Embryonic facial prominence (tissue), 1 donor: ENCODE results near the gene DDX59.
"Not testable (repeated sequence)": the region's sequence is repeated elsewhere in the genome, so short reads cannot be mapped to it uniquely, and the experiment has no call there.

Source experiments
- DNase-seq: peaks from one replicate; pipeline ENCODE4 v3.0.0-alpha.2; 2016; ENCODE audit errors: extremely low spot score

DDX59 gene

DNA sequence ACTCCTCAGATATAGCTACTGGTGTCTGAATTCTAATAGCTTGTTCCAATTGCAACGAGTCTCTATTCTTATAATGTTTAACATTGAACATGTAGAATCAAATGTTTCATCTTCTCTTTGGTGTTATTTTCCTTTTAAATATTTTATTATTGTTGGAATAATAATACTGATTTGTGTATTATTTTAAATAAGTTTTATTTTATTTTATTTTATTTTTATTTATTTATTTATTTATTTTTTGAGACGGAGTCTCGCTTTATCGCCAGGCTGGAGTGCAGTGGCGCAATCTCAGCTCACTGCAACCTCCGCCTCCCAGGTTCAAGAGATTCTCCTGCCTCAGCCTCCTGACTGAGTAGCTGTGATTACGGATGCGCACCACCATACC lies 39.2 kb downstream of the DDX59 start:
- DNase-seq, result not testable (repeated sequence)

DNA sequence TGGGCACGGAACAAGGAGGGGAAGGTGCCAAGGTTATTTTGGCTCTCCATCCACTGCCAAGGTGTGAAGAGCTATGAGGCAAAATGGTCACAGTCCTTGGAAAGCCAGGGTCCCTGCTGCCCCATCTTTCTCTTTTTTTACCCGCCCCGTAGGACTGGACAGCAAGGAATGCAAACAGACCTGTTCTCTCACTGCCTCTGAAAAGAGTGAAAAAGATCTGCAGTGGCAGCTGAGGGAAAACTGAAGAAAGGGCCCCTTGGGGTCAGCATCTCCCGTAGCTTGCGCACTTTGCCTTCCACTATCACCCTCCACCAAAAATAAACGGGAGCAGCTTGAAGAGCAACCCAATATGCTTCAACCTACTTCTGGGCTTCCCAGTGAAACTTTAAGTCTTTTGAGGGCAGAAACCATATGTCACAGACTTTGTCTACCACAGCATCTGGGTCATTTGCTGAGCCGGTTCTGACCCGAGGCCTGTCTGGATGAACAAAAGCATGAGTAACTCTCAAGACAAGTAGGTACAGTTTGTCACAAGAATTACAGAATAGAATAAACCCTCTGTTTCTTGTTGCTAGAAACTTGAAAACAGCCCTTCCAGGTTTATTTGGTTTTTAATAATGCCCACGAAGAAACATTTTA lies 39.7 kb downstream of the DDX59 start:
- no peak for DNase-seq

DNA sequence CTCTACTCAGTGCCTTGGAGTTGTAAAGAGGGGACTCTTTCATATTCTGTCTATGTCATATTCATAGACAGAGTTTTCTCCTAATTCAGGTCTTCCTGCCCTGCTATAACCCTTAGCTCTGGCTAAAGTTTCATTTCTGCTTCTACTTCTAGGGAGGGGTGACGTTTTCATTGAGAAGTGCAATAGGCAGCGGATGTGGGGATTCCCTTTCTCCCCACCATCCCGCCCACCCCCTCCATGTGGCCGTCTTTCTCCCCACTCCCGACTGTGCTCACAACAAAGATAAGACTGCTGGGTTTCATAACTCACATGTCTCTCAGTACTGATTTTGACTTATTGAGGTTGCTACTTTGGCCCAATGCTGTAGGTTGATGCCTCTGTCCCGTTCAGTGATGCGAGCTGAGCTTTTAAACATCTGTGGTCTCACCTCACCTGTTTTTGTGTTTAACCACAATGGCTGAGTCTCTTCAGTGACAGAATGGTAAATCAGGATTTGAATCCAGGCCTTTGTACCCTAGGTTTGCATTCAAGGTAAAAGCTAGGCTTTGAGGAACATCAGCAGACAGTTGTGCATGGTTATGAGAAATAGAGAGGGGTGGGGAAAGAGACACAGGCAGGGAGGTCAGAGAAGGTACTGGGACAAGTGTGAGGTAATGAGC lies 41.4 kb downstream of the DDX59 start:
- no peak for DNase-seq

DNA sequence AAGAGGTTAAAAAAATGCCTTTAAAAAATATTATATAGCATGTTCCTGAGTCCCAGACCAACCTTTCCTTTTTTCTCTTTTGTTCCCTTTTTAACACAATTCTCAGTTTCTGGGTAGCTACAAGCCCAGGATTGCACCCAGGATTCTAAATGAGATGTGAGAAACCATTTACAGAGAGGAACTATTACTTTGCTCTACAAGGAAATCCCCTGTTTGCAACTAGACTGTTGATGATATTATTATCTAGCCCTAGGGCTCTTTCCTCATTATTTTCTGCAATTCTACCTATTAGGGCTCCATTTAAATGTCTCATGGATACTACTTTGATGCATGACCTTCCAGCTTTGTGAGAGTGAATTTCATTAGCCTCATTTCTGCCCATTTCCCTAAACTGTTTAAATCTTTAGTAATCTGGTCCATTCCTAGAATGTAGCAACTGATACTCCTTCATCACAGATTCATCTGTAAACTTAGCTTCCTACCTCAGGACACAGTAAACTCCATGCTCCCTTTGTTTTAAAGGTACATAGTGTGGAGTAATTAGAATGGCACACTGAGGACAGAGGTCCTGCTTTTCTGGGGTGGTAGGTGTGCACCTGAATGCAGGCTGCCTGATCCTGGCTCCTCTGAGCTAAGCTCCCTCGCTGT lies 42.0 kb downstream of the DDX59 start:
- no peak for DNase-seq

DNA sequence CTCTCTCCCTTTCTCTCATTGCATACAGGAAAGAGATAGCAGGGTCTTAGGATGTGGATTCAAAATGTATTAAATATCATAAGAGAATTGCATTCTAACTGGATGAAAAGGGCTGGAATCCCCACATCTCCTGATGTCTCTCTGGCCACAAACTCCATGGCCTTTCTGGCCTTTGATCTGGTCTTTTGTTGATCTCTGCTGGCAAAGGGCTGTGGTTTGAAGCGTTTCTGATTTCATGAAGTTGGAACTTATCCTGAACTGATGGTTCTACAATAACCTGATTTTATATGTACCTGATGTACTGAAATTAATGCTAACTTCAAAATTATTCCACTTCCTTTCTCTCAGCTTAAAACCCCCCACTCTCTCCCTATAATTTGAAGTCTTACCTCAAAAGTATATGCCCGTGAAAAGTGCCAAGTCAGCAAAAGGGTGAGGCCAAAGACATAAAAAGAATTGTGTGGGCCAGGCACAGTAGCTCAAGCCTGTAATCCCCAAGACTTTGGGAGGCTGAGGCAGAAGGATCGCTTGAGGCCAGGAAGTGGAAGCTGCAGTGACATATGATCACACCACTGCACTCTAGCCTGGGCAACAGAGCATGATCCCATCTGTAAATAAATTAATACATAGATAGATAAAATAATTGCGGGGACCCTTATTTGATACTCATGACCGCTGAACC lies 42.7 kb downstream of the DDX59 start:
- no peak for DNase-seq

DNA sequence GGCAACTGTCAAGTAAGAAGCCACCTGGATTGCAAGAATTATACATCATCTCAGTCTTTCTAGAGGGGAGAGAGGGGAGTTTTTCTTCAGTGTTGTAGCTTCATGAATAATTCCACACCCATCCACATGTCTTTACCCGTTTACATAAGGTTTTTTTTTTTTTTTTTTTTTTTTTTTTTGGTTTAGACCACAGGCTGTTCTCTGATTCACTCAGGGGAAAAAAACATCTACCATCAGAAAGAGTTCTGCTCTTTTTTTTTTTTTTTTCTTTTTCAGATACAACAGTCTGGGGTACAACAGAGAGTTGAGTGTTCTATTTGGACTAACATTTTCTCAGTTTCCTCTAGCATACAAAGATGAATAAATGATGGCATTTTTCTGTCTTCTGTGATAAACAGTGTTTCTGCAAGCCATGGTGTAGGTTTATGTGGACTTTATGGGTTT lies 44.3 kb downstream of the DDX59 start:
- DNase-seq, result no peak

DNA sequence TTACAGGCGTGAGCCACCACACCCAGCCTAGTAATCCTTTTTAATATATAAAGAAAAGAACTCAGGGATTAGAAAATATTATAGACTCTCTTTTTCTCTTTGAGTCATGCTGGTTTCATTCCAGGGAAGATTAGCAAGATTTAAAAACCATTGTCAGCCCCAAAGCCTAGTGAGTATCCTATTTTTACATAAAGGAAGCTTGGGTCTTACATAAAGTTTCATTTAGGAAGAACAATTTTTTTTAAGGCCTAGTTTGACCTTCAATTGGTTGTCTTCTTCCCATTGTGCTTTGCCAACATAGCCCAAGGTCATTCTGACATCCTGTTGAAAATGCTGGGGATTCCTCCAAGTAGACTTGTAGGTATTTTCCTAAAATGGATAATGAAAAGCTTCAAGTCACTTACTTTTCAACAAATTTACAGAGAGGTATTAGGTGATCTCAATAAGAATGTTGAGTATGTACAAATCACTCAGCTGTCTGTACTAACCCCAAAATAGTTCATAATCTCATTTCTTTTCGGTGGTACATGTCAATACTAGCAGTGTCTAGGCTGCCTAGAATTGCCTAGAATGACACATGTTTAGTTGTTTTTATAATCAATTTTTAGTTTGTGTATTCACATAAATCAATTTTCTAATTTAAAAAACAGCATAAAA lies 44.9 kb downstream of the DDX59 start:
- DNase-seq, result no peak

DNA sequence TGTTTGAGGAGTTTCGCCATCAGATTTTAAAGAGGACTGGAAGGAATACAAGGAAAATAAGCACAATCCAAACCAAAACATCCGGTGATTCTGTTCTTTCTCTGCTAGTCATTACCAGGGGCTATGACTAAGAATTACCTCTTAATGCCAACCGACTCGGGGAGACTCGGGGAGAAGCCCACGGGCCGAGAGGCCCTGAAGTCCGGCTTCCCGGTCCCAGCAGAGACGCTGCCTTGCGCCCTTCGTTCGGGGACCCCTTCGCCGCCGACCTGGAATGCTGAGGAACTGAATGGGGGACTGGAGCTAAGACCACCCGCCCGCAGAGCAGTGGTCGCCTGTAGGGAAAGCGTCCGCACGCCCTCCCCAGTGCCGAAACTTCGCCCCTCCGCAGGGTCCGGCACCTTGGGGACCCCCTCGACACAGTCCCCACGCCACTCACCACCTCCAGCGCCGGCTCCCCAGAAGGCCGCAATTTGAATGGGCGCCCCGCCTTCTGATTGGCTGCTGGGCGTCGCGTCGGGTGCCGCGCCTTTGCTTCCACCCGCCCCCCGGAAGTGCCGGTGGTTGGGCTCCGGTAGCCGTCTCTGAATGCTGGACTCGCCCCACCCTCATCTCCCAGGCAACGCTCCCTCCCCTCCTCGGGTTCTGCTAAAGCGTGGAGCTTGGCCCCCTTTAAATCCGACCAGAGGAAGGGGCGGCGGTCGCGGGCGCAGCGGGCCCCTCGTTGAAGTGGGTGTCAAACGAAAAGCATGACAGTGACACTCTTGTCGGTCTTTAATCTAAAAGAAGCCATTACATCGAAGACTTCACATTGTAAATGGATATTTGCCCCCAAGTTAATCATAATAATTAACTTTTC lies 49.2 kb downstream of the DDX59 start, which contains the start of gene KIF14:
Gene KIF14, minus strand, starts transcription at position 479 of the 859 bp plus-strand sequence. CDS start 2,028 bp downstream, outside the sequence.
- peak; percentile 87 for DNase-seq

DNA sequence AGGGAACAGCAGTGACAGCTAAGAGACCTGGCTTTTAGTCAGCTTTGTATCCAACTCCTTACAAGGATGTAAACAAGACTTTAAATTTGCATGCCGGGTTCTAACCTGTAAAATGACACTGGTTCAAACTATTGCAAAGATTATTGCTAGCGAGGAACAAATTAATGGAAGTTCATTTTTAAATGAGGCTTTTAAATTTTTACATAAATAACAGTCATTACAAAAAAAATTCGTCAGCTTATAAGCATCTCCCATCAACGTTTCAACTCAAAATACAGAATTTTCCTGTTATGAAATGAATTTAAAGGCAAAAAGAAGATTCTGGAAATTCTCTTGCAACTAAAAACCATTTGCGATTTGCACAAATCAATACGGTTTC lies 49.8 kb downstream of the DDX59 start:
- DNase-seq, result no peak

DNA sequence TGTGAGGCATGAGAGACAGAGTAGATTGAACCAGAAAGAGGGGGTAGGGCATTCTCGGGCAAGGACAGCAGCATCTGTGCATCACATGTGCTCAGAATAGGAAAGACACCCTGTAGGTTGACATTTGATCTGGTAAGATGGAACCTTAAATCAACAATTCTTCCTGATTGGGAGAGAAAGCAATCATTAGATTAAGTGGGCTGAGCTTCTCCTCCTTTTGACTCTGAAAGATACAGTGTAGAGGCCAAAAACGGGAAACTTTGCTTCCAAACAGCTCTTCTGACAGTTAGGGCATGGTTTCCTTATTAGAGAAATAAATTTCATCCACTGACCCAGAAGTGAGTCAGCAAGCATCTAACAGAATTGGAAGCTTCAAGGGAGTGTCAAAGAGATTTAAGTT lies 58.9 kb downstream of the DDX59 start:
- no peak for DNase-seq

DNA sequence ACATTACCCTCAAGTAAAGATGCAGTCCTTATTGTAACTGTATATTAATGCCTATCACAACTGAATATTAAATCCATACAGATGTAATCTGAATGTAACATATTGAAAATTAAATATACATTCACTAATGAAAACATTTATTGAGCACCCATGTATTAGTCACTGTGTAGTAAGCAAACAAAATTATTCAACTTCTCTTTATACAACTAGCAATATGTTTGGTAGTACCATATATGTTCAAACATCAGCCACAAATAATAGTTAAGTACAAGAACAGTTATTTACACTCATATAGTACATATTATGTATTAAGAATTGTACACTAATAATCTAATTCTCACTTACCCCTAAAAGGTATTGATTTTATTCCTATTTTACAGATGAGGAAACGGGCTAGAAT lies 67.1 kb downstream of the DDX59 start:
- no peak for DNase-seq
